Gastroesophageal sphincter (tissue), 4 donors: ENCODE data around the gene SH2D5. TPM values are rescaled to one million over a fixed set of nuclear protein-coding genes. Genes with fewer than 3 reads are reported as not detected.

Source experiments
- ATAC-seq: fragments of 150-250 bp; one replicate; pipeline ENCODE4 v1.9.1; 2016; ENCODE audit warnings: mild to moderate bottlenecking, moderate library complexity
- H3K27ac ChIP-seq, 4 donors: fragments of 200-600 bp; sonication (generic) in 3 of 4; 1 replicate in 3 of 4; 2 replicates in 1 of 4; pipeline ENCODE4 v1.5.1; 2016 to 2019
- H3K27me3 ChIP-seq: fragments of 200-600 bp; sonication (generic); one replicate; pipeline ENCODE4 v1.5.1; 2019
- H3K36me3 ChIP-seq, 2 donors: fragments of 200-600 bp; sonication (generic); one replicate each; pipeline ENCODE4 v1.5.1; 2019; ENCODE audit warnings: control low read depth in 1 of 2
- H3K4me1 ChIP-seq, 3 donors: fragments of 200-600 bp; sonication (generic); 1 replicate in 2 of 3; 2 replicates in 1 of 3; pipeline ENCODE4 v1.5.1; 2016 to 2019; ENCODE audit warnings: control low read depth in 2 of 3
- H3K4me3 ChIP-seq, 2 donors: fragments of 200-600 bp; sonication (generic); one replicate each; pipeline ENCODE4 v1.5.1; 2019; ENCODE audit warnings: mild to moderate bottlenecking in 1 of 2, moderate library complexity in 1 of 2
- H3K9me3 ChIP-seq, 3 donors: fragments of 200-600 bp; sonication (generic); one replicate each; pipeline ENCODE4 v1.5.1; 2017 to 2019; ENCODE audit warnings: control low read depth in 2 of 3
- CTCF ChIP-seq, 4 experiments: fragments of 200-600 bp in 2 of 4; fragments of 450-650 bp in 2 of 4; sonication (generic) in 1 of 4; IDR thresholded peaks; one replicate each; pipeline ENCODE4 v1.5.1; 2017 to 2019; ENCODE audit warnings: antibody characterized with exemption in 4 of 4, mild to moderate bottlenecking in 2 of 4, moderate library complexity in 2 of 4
- EP300 ChIP-seq: sonication (generic); formaldehyde crosslinking; IDR thresholded peaks from one replicate; pipeline ENCODE4 v1.6.1; 2017; ENCODE audit warnings: antibody characterized with exemption, mild to moderate bottlenecking
- POLR2A ChIP-seq, 2 donors: fragments of 450-650 bp; IDR thresholded peaks; one replicate each; pipeline ENCODE4 v1.6.1; 2017; ENCODE audit warnings: antibody characterized with exemption in 2 of 2, mild to moderate bottlenecking in 2 of 2, moderate library complexity in 1 of 2
- POLR2AphosphoS5 ChIP-seq: sonication (generic); formaldehyde crosslinking; IDR thresholded peaks from one replicate; pipeline ENCODE4 v1.6.1; 2017; ENCODE audit warnings: antibody characterized with exemption
- WGBS, 2 donors: methylation state at CpG; one replicate each; pipeline ENCODE4 v1.1.5; 2018; ENCODE audit warnings: low coverage in 1 of 2; 5-methylcytosine and 5-hydroxymethylcytosine counted together
- total RNA-seq, 4 donors: library from RNA; depleted of rRNA; stranded (reverse); fragments of >200 nt; gene quantifications; one replicate each; pipeline ENCODE4 v1.1.0, GENCODE V29; 2016

The SH2D5 gene
- total RNA-seq, 4 donors from 2014 or later: 0.47 to 6.9 (median 1.1) TPM

DNA sequence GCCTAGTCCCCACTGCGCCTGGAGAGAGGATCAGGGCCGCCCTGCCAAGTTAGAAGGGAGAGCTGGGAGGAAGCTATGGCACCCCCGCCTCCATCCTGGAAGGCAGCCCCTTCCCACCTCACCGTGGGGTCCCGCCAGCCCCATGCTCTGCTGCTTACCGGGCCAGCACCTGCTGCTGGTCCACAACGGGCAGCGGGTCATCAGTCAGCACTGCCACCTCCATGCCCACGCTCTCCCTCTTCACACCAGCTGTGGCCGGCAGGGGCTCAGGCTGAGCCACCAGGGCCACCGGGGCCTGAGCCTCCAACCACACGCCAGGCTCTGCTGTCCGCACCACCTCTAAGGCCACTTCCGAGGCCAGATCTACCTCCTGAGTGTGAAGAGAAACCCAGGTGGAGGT is 47.9 kb downstream of the SH2D5 start:
- H3K36me3 ChIP-seq: no peaks in the 10 kb centered on the region
- WGBS, 2 donors: no CpG with 5 or more reads among the region's 14 CpGs
- H3K4me3 ChIP-seq: peak overlapping the region in 1 of 2 donors; percentile 39
- ATAC-seq: peak; percentile 27
- no peaks in the 10 kb centered on the region for H3K27me3 ChIP-seq
- TF ChIP-seq POLR2AphosphoS5 (no peak), CTCF (IDR thresholded peaks at IDR 0.05) (no peak), POLR2A (IDR thresholded peaks at IDR 0.05) (no peak), EP300 (no peak)
- peaks cover 0 to 5% (median 0%) of the 10 kb centered on the region in 3 donors for H3K4me1 ChIP-seq
- H3K27ac ChIP-seq: peak overlapping the region in 3 of 4 donors; percentile 56 to 71 (median 64)
- no peaks in the 10 kb centered on the region for H3K9me3 ChIP-seq

DNA sequence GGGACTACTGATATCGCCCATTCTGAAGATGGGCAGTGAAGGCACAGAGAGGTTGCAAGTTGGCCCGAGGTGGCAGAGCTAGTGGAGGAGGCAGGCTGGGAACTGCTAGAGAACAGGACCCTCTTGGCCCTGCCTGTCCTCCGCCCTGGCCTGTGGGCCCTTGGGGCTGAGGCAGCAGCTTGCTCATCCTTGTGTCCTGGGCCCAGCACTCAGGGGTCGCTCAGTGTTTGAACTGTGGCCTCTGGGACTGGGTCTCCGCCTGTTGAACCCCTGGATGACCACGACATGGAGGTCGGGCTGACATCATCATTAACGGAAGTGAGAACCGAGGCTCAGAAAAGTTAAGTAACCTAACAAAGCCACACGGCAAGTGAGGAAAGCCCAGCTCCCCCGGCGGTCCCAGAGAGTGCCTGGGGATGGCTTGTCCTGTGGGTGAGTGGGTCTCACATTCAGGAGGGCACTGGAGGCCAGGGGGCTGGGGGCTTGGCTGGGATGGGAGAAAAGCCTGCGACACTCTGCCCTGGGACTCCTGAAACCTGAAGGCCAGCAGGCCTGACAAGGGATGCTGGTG is 48.4 kb downstream of the SH2D5 start:
- Histone ChIP-seq H3K36me3 (no peaks in the 10 kb centered on the region), H3K9me3 (no peaks in the 10 kb centered on the region), H3K4me1 (peaks cover 0 to 5% (median 0%) of the 10 kb centered on the region in 3 donors), H3K27me3 (no peaks in the 10 kb centered on the region), H3K4me3 (peak overlapping the region in 1 of 2 donors; percentile 39), H3K27ac (peak overlapping the region in 3 of 4 donors; percentile 56 to 71 (median 64))
- no CpG with 5 or more reads among the region's 13 CpGs for WGBS, 2 donors
- TF ChIP-seq EP300 (no peak), POLR2AphosphoS5 (no peak), CTCF (IDR thresholded peaks at IDR 0.05) (no peak), POLR2A (IDR thresholded peaks at IDR 0.05) (no peak)
- no peak for ATAC-seq

- peaks cover 0 to 5% (median 0%) of the 10 kb centered on the region in 3 donors for H3K4me1 ChIP-seq
- no peak for TF ChIP-seq POLR2A (IDR thresholded peaks at IDR 0.05)
- no peak for TF ChIP-seq POLR2AphosphoS5
- no peak for TF ChIP-seq CTCF (IDR thresholded peaks at IDR 0.05)
- TF ChIP-seq EP300: no peak
- no peak overlapping the region for H3K4me3 ChIP-seq
- H3K27ac ChIP-seq: peak overlapping the region in 1 of 4 donors; percentile 24
- H3K36me3 ChIP-seq: no peaks in the 10 kb centered on the region
- H3K27me3 ChIP-seq: no peaks in the 10 kb centered on the region
- WGBS, 2 donors: 70 to 85% methylated on average over 5 to 6 of the region's 10 CpGs
- H3K9me3 ChIP-seq: no peaks in the 10 kb centered on the region
- ATAC-seq: no peak
Measured at GRCh38 chr1:20683614-20684013, 48.9 kb downstream of the SH2D5 start.

GRCh38 chr1:20682571-20683236 is 49.8 kb downstream of the SH2D5 start:
- peaks cover 0 to 5% (median 0%) of the 10 kb centered on the region in 3 donors for H3K4me1 ChIP-seq
- no peaks in the 10 kb centered on the region for H3K27me3 ChIP-seq
- H3K36me3 ChIP-seq: no peaks in the 10 kb centered on the region
- TF ChIP-seq POLR2A (IDR thresholded peaks at IDR 0.05) (no peak), CTCF (IDR thresholded peaks at IDR 0.05) (no peak)
- ATAC-seq: peak; percentile 38
- H3K27ac ChIP-seq: no peak overlapping the region
- no peaks in the 10 kb centered on the region for H3K9me3 ChIP-seq
- no peak overlapping the region for H3K4me3 ChIP-seq
- WGBS, 2 donors: 60 to 95% methylated on average over 3 to 7 of the region's 24 CpGs

DNA sequence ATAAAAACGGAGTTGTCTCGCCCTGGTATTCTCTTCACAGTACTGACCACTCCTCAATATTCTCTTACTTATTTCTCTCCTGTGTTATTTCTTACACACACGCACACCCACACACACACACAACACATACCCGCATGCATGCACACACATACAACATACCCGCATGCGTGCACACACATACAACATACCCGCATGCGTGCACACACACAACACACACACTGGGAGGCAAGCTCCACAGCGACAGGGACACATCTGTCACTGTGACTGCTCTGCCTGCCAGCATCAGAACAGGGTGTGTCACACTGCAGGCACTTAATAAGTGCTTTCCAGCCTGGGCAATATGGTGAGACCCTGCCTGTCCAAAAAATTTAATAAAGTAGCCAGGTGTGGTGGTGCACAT is 50.5 kb downstream of the SH2D5 start:
- H3K4me1 ChIP-seq: peaks cover 0 to 5% (median 0%) of the 10 kb centered on the region in 3 donors
- no peak overlapping the region for H3K4me3 ChIP-seq
- H3K27ac ChIP-seq: no peak overlapping the region
- no peaks in the 10 kb centered on the region for H3K36me3 ChIP-seq
- H3K27me3 ChIP-seq: no peaks in the 10 kb centered on the region
- TF ChIP-seq CTCF (IDR thresholded peaks at IDR 0.05) (no peak), POLR2A (IDR thresholded peaks at IDR 0.05) (no peak), EP300 (no peak), POLR2AphosphoS5 (no peak)
- H3K9me3 ChIP-seq: no peaks in the 10 kb centered on the region
- WGBS, 2 donors: 77 to 98% methylated on average over 6 to 9 of the region's 9 CpGs
- no peak for ATAC-seq
